Cortex of kidney (tissue), 1 donor: ENCODE results near the gene ENOPH1.
"Not testable (repeated sequence)": the region's sequence is repeated elsewhere in the genome, so short reads cannot be mapped to it uniquely, and the experiment has no call there.

Experiments used
- DNase-seq: peaks from one replicate; lab custom pipeline; 2025; lab: John Stamatoyannopoulos, UW

The ENOPH1 gene

GRCh38 chr4:82469791-82470345 is 39.5 kb downstream of the ENOPH1 start:
- no peak for DNase-seq

- not testable (repeated sequence) for DNase-seq
Measured at GRCh38 chr4:82473080-82473479, 42.7 kb downstream of the ENOPH1 start.

DNA sequence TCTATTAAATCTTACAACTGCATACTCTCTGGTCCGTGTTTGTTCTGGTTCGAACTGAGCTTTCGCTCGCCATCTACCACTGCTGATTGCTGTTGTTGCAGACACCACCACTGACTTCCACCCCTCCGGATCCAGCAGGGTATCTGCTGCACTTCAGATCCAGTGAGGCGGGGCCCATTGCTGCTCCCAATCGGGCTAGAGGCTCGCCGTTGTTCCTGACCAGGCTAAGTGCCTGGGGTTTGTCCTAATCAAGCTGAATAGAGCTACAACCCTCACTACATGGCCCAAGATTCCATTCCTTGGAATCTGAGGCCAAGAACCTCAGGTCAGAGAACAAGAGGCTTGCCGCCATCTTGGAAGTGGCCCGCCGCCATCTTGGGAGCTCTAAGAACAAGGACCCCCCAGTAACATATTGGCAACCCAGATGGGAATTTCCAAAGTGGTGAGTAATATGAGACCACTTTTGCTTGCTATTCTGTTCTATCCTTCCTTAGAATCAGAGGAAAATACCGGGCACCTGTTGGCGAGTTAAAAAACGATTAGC is 43.3 kb downstream of the ENOPH1 start:
- DNase-seq: no peak

- DNase-seq: not testable (repeated sequence)
Measured at GRCh38 chr4:82475931-82476330, 45.5 kb downstream of the ENOPH1 start.

GRCh38 chr4:82477469-82477868 is 47.1 kb downstream of the ENOPH1 start:
- not testable (repeated sequence) for DNase-seq

DNA sequence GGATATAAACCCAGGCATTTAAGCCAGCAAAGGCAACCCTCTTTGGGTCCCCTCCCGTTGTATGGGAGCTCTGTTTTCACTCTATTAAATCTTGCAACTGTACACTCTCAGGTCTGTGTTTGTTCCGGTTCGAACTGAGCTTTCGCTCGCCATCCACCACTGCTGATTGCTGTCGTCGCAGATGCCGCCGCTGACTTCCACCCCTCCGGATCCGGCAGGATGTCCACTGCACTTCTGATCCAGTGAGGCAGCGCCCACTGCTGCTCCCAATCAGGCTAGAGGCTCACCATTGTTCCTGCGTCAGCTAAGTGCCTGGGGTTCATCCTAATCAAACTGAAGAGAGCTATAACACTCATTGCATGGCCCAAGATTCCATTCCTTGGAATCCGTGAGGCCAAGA is 49.2 kb downstream of the ENOPH1 start:
- DNase-seq: no peak

- DNase-seq: no peak
Measured at GRCh38 chr4:82480771-82481505, 50.5 kb downstream of the ENOPH1 start.

GRCh38 chr4:82481506-82481840 is 51.1 kb downstream of the ENOPH1 start:
- no peak for DNase-seq

GRCh38 chr4:82482387-82482786 is 52.0 kb downstream of the ENOPH1 start:
- no peak for DNase-seq

GRCh38 chr4:82484996-82485783 is 54.8 kb downstream of the ENOPH1 start:
- no peak for DNase-seq

- no peak for DNase-seq
Measured at GRCh38 chr4:82489076-82489475, 58.7 kb downstream of the ENOPH1 start.

DNA sequence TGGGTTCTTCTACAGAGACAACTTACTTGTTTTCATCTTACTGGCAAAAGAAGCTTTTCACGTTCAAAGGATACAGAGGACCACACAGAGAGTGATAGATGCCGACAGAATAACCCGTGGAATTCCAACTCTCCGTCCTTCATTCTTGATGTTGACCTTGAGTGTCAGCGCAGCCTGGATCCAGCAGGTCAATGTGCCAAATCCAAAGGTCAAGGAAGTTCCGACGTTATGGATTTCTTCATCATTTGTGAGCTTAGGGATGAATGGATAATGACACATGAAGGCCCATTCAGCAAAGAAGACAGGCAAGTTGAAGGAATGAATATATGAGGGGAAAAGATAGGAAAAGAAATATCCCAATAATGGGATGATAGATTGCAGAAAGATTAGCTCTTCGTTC is 59.6 kb downstream of the ENOPH1 start:
- DNase-seq: no peak

DNA sequence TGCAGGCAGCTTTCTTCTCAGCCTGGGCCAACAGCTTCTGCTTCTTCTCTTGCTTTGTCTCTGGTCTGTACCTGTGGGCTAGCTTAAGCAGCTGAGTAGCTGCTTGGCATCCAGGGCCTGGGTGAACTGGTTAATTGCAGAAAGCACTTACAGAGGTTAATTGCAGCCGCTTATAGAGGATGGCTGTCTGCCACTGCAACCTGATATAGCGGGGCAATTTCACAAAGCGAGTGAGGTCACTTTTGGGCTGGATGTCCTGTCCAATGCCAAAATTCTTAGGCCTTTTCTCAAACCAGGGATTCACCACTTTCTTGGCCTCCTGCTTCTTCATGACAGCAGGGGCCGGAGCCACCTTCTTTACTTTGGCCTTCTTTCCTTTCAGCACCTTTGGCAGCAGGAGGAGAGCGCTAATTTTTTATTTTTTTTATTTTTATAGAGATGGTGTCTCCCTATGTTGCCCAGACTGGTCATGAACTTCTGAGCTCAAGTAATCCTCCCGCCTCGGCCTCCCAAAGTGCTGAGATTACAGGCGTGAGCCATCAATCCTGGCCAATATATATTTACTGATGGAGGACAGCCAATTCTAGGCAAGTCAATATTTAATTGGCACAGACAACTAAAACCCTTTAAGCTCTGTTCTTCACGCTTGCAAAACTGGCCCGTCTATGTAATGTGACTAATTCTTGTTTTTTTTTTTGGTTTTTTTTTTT is 61.0 kb downstream of the ENOPH1 start:
- no peak for DNase-seq

DNA sequence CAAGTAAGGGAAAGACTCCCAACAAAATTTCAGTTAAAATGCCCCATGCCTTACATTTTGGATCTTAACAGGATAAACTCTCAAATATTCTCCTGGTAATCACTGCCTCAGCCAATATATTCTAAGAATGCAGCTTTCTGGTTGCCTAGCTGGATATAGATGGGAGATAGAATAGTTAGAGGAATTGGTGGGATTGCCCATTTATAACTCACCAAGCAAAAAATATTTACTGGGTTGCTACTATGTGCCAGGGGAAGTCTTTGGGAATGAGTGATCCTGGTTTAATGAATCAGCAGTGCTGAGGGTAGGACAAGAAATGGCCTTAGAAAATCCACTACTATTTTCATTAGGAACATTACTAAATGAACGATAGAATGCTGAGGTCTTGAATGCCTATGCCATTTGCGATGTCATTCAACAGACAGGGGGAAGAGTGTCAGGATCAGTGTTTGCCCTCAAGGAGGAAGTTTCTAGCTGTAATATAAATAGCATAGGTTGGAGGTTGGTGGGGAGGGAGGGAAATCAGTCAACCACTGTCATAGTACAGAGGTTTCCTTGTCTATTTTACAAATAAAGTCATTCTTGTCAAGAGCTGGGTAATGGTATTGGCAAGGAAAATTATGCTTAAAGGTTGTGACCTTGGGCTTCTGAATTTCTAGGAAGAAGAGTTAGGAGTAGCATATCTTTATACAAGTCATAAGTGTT is 63.5 kb downstream of the ENOPH1 start:
- DNase-seq: no peak

GRCh38 chr4:82495666-82496065 is 65.3 kb downstream of the ENOPH1 start:
- no peak for DNase-seq

DNA sequence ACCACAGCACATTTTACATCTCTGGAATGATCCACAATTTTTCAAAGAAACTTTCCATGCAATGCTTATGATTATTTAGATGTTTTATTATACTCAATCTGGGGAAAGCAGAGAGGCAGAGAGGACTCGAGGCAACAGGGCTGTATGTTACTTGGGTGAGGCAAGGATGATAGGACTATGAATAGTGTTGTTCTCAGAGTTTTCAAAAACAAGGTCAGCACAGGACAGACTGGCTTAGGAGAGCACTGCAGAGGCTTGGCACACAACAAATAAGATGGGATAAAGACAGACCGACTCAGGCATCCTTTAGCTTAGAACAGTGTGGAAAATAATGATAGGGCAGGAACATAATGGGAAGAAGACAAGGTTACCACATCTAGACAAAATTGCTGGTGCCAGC is 66.0 kb downstream of the ENOPH1 start:
- DNase-seq: no peak

GRCh38 chr4:82499738-82500434 is 69.5 kb downstream of the ENOPH1 start:
- no peak for DNase-seq

DNA sequence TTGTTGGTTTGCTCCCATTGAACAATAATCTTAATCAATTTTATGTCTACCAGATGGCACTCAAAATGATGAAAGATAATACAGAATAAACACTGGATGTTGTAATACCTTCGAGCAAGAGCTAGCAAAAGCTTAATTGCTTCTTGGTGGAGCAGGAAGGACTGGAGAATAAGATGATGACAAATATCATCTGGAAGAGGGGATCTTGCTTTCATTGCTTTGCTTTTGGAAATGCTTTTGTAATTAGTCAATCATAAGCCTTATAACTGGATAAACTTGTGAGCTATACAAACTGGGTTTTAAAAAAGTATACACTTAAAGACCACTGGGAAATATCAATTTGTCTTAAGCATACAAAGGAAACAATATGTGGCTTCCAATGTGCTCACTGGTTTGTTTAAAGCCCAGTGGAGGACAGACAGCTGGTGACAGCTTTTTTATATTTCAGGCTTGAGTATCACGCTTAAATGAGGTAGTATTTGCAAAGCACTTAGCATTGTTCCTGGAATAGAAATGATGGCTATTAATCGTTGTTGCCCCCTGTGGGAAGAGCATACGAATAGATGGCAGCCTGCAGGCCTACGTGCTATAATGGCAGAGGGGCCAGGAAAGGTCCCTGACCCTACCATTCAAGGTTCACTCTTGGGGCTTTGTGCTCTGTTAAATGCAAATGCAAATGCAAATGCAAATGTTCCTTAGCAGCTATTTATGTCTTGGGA is 70.2 kb downstream of the ENOPH1 start:
- no peak for DNase-seq

GRCh38 chr4:82501154-82501442 is 70.7 kb downstream of the ENOPH1 start:
- no peak for DNase-seq

DNA sequence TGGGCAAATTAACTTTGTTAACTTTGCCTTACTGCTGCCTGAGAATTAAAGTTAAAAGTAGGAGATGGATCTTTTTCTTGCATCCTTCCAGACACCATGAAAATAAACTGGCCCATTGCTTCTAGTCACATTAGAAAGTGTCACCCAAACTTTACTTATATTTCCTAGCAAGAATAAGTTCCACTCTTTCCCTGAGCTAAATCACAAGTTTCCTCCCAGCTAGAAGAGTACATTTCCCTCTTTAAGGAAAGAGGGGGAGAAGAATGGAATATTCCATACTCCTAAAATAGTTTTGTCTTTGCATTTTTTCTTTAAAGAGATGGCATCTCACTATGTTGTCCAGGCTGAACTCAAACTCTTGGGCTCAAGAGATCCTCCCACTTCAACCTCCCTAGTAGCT is 77.6 kb downstream of the ENOPH1 start:
- DNase-seq: no peak
